ENCODE data around the gene ABCC9.

Gene ABCC9

DNA sequence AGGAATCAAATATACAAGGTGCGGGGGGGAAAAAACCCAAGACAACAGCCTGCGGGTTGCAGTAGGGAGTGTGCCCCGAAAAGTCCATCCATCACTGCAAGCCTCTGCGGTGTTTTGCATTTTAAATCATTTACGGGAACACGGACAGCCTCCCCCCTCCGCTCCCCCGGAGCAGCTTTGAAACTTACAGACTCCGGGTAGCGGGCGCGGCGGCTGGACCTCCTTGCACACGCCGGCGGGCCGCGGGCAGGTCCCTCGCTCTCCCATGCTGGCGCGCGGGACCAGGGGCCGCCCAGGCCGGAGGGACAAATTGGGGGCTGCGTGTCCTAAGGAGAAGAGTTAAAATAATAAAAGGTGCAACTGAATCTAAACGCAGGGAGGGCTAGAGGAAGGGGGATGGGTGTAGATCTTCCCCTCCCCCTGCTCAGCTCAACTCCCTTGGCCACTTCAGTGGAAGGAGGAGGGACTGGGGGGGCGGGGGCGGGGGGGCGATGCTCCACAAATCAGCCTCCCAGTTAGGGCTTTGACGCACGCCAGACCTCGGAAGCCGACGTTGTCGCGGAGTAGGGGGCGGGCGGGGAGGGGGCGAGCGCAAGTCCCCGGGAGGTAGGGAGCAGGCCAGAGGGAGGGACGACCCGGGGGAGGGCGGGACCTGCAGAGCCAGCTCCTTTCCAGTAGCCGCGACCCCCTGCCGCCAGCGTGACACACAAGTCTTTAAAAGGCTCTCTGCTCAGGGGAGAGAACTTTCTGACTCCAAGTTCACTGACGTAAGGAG lies 166.7 kb downstream of the ABCC9 start, which contains the start of gene KCNJ8:
Gene KCNJ8 (minus strand): TSS at position 349 of the 775 bp plus-strand sequence. CDS start 1,090 bp downstream, outside the sequence.
- no peak for DNase-seq (ENCODE audit: low read depth in 2 of 2)

- no peak for DNase-seq (ENCODE audit: low read depth in 2 of 2)
Measured at GRCh38 chr12:21773806-21774205, 167.4 kb downstream of the ABCC9 start.

DNA sequence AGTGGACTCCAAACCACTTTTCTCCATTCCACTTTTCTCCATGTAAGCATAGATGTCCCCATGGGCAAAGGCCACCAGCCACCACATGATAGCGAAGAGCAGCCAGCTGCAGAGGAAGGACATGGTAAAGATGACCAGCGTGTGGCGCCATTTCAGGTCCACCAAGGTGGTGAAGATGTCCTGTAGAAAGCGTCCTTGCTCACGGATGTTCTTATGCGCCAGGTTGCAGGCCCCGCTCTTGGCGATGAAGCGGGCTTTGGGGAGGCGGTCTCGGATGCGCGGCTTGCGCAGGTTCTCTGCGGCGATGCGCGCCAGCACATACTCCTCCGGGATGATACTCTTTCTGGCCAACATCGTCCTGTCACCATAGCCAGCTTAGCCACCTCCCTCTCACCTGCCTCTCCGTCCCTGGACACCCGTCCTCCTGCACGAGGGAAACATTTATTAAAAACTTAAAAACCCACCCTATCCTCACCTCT lies 167.9 kb downstream of the ABCC9 start:
- no peak for DNase-seq (ENCODE audit: low read depth in 2 of 2)

GRCh38 chr12:21771311-21771710 lies 169.9 kb downstream of the ABCC9 start:
- no peak for DNase-seq (ENCODE audit: low read depth in 2 of 2)

DNA sequence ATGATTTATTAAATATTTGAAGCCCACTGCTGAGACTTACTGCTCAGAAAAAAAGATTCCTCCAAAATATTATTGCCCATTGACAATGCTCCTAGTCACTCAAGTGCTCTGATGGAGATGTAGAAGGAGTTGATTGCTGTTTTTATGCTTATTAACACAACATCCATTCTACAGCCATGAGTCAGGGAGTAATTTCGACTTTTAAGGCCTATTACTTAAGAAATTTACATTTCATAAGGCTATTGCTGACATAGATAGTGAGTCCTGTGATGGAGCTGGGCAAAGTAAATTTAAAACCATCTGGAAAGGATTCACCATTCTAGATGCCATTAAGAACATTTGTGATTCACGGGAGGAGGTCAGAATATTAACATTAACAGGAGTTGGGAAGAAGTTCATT lies 171.9 kb downstream of the ABCC9 start:
- no peak for DNase-seq (ENCODE audit: low read depth in 2 of 2)

DNA sequence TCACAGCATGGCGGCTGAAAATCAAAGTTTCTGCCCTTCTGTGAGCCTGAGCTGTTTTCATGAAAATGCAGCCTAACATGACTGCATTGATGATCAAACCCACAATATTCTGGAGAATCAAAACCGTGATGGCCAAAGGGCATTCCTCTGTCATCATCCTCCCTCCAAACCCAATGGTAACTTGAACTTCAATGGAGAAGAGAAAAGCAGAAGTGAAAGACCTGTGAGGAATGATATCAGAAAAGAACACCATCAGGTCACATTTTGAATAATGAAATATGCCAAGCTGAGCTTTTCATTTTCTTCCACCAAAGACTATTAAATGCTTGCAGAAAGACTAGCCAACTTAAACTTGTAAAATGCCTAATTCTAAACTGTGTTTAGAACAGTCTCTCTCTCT lies 174.8 kb downstream of the ABCC9 start:
- DNase-seq (ENCODE audit: low read depth in 2 of 2), result no peak

DNA sequence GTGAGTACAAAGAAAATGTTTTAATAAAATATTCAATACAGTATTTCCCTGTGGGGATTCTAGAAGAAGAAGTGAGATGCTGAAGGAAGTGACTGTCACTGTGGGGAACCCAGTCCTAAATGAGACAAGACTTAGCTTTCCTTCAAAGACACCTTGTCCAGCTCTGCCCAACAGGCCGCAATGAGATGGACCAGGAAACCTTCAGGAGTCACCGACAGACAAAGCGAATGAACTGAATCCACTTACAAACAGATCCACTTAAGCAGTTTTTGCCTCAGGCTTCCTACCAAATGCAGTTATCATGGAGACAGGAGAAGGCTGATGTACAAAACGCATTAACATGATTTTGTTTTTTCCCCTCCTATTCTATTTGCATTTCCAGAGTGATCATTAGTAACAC lies 176.3 kb downstream of the ABCC9 start:
- no peak for DNase-seq (ENCODE audit: low read depth in 2 of 2)

- DNase-seq (ENCODE audit: low read depth in 2 of 2), result no peak
Measured at GRCh38 chr12:21764065-21764464, 177.2 kb downstream of the ABCC9 start.

GRCh38 chr12:21763531-21763930 lies 177.7 kb downstream of the ABCC9 start:
- no peak for DNase-seq (ENCODE audit: low read depth in 2 of 2)

DNA sequence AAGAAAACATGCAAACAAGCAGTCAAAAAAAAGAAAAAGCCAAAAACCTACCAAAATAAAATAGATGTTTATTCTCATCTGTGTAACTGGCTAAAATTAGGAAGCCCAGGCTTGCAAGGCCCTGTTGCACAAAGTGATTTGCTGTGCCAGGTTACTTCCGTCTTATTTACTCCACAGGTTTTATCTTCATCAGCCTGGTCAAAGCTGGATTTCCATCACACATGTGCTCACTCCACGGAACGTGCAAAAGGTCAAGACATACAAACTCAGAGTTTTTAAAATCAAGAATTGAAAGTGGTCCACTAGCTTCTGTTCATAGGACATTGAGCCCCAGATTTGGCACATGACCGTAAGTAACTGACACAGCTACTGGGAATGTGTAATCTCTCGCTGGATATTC lies 181.5 kb downstream of the ABCC9 start:
- DNase-seq (ENCODE audit: low read depth in 2 of 2), result no peak

DNA sequence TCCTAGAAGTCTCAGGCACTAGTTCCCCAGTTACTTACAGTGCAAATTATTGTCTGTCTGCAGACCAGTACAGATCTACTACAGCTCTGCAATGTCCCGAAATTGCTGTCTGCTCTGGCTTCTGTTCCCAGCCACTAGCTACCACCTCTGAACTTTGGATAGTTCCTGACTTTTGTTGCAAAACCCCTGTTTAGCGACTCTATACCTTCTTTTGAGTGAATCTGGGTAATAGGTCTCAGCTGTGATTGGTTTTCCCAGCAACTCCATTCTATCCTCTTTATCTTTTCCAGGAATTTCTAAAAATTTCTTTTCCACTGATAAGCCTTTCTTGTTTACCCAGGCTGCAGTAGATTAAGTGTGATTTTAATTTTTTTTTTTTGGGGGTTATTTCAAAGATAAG lies 183.5 kb downstream of the ABCC9 start:
- DNase-seq (ENCODE audit: low read depth in 2 of 2), result no peak

- DNase-seq (ENCODE audit: low read depth in 2 of 2), result no peak
Measured at GRCh38 chr12:21756699-21757098, 184.5 kb downstream of the ABCC9 start.

GRCh38 chr12:21751517-21751916 lies 189.7 kb downstream of the ABCC9 start:
- DNase-seq (ENCODE audit: low read depth in 2 of 2), result no peak
